T follicular helper cell (primary cell): ENCODE measurements around the gene KIN.
"Not testable (repeated sequence)": the region's sequence is repeated elsewhere in the genome, so short reads cannot be mapped to it uniquely, and the experiment has no call there.

Source experiments
- DNase-seq: peaks from one replicate; pipeline ENCODE4 v3.0.0-alpha.2; 2020; ENCODE audit warnings: low read depth

The KIN gene

GRCh38 chr10:7794251-7795026 is 6.6 kb upstream of the KIN start:
- no peak for DNase-seq

- DNase-seq, result no peak
These were observed 4.7 kb upstream of the KIN start for GRCh38 chr10:7792541-7792940.

- DNase-seq, result no peak
These were observed 1.6 kb upstream of the KIN start for GRCh38 chr10:7789390-7789789.

GRCh38 chr10:7788639-7789286 is 970 bp upstream of the KIN start:
- DNase-seq, result no peak

GRCh38 chr10:7787150-7787856 is 490 bp downstream of the KIN start:
- DNase-seq, result peak; percentile 4

GRCh38 chr10:7786430-7786829 is 1.4 kb downstream of the KIN start:
- no peak for DNase-seq

GRCh38 chr10:7782194-7782593 is 5.6 kb downstream of the KIN start:
- DNase-seq, result not testable (repeated sequence)

- DNase-seq, result no peak
These were observed 11.0 kb downstream of the KIN start for GRCh38 chr10:7776777-7777176.

- DNase-seq, result no peak
These were observed 13.7 kb downstream of the KIN start for GRCh38 chr10:7773845-7774801.

GRCh38 chr10:7768417-7768816 is 19.4 kb downstream of the KIN start:
- DNase-seq, result no peak

GRCh38 chr10:7767209-7767608 is 20.6 kb downstream of the KIN start:
- no peak for DNase-seq

- no peak for DNase-seq
These were observed 21.6 kb downstream of the KIN start for GRCh38 chr10:7766241-7766640.

GRCh38 chr10:7763929-7764328 is 23.9 kb downstream of the KIN start:
- DNase-seq, result no peak

GRCh38 chr10:7756360-7756992 is 31.3 kb downstream of the KIN start:
- peak; percentile 1 for DNase-seq

- no peak for DNase-seq
These were observed 32.7 kb downstream of the KIN start for GRCh38 chr10:7755103-7755502.

GRCh38 chr10:7752251-7752650 is 35.5 kb downstream of the KIN start:
- DNase-seq, result no peak

GRCh38 chr10:7750222-7750621 is 37.6 kb downstream of the KIN start:
- no peak for DNase-seq

GRCh38 chr10:7748637-7749036 is 39.2 kb downstream of the KIN start:
- DNase-seq, result not testable (repeated sequence)

- DNase-seq, result no peak
These were observed 43.5 kb downstream of the KIN start for GRCh38 chr10:7744307-7744706.

GRCh38 chr10:7738536-7739407 is 49.0 kb downstream of the KIN start:
- no peak for DNase-seq
